Cortex of kidney (tissue), 1 donor: ENCODE data around the gene EIF2D.
A peak's percentile ranks its signal among the peaks of the same experiment; 100 is the strongest.
"Not testable (repeated sequence)": the region's sequence is repeated elsewhere in the genome, so short reads cannot be mapped to it uniquely, and the experiment has no call there.

Experiments used
- DNase-seq: peaks from one replicate; lab custom pipeline; 2025; lab: John Stamatoyannopoulos, UW

Gene EIF2D

DNA sequence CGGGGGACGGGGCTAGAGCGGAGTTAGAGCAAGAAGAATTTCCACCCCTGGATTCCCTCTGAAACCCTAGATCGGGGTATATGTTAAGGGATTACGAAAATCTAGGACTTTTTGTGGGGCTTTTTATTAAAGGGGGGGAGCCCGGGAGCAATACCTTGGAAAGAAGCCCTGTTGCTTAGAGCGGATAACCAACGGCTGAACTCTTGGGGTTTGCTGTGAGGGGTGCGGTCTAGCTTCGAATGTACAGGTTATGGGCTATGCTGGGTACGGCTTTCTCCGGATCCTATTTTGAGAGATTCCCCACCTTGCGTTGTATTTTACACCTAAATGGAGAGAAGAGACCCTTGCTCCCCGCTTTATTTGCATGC is 23.7 kb upstream of the EIF2D start:
- no peak for DNase-seq

DNA sequence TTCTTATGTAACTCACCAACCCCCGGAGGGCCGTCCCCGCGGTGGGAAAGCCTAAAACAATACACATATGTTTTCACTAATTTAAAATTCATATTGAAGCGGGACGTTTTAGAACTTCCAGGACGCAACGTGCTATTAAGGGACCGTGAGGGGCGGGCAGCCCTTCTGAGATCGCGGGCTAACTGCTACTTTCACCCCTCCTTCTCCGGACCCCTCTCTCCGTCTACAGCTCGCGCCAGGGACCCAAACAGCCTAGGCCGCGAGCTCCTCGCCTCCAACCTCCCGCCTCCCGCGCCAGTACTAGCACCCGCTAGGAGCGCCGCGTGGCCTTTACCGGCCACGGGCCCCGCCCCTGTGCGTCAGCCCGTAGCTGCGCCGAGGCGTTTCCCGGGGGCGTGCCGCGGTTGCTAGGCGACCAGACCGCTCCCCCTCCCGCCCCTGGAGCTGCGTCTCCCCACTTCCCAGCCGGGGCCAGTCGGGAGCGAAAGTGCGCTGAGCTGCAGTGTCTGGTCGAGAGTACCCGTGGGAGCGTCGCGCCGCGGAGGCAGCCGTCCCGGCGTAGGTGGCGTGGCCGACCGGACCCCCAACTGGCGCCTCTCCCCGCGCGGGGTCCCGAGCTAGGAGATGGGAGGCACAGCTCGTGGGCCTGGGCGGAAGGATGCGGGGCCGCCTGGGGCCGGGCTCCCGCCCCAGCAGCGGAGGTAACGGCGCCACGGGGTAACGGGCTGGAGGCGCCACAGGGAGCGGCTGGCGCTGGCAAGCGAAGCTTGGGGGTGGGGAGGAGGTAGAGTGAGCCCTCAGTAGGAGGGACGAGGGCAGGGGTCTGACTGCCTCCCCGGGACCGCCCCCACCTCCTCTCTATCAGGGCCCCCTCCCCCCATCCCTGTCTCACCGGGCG is 23.1 kb upstream of the EIF2D start, which contains the start of gene DYRK3:
Gene DYRK3, plus strand, starts transcription at position 457 of the 898 bp plus-strand sequence. Its CDS starts 168 bp downstream, at position 625.
- peak; percentile 37 for DNase-seq

DNA sequence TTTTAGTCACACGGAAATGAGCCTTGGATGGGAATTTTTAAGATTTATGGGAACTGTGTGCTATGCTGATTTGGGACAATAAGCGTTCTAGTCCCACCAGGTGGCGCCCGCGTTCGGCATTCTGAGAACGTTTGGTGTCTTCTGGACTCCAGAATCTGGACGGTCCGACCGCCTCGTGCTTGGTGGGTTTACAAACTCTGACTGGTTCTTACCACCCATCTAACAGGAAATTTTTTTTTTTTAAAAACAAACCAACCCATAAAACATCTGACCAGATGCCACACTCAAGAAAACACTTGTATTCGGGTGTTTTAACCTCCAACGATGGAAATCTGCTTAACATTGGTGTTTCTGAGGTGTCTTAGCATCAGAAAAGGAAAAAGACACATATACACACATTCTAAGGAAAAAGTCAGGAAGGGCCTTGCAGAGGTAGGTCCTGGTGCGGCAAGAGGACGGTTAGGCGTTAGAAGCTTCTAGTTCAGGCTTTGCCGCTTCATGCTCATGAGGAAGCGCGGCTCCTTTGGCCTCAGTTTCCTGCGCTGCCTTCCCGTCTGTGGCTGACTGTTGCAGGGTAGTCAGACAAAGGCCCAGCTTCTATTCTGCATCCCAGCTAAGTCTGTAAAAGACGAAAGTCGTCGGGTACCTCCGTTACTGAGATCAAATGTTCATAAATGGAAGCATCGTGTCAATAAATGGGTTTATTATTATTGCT is 22.3 kb upstream of the EIF2D start:
- no peak for DNase-seq

DNA sequence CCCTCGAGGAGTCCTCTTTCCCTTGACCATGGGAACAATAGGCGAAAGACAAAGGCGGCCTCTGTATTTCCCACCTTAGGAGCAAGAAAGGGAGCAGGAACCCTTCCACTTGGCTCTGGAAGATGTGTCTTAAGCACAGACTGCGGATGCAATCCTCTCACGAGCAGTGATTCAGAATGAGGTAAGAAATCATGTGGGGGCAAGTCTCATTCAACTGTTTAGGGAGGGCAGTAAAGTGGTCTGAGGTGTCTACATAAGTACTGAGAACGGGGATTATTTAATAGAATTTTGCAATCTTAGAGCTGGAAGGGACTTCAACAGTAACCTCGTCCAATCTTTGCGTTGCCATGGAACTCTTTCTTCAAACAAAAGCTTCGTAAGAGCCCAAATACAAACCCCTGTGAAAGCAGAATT is 21.4 kb upstream of the EIF2D start:
- no peak for DNase-seq

DNA sequence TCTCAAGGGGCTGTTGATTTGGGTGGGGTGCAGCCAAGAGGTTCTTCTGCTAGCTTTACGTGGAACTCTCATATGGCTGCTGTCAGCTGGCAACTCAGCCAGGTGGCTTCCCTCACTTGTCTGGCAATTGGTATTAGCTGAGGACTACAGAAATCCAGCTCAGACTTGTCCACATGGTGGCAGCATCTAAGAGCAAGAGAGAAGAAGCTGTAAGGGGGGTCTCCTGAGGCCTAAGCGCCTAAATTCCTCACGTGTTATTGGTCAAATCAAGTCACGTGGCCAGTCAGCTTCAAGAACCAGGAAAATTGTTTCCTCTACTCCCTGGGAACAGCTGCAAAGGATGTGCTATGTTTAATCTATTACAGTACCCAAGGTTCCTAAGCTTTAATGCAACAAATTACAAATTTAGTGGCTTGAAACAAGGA is 18.8 kb upstream of the EIF2D start:
- no peak for DNase-seq

DNA sequence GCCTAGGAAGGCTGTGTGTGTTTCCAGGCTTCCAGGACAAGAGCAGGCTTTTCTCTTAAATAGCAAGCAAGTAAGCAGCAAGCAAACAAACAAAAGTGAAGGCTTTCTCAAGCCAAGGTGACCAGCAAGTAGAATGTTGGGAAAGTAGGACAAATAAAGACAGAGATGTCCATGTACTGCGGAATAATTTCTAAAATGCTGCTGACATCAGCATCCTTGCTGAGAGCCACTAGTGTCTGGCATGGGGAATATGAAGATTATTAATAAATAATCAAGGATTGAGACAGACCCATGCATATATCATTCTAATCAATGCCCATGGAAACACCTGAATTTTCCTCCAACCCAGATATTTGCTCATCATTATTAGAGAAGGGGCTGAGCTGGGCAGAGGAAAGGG is 16.7 kb upstream of the EIF2D start:
- DNase-seq, result no peak

DNA sequence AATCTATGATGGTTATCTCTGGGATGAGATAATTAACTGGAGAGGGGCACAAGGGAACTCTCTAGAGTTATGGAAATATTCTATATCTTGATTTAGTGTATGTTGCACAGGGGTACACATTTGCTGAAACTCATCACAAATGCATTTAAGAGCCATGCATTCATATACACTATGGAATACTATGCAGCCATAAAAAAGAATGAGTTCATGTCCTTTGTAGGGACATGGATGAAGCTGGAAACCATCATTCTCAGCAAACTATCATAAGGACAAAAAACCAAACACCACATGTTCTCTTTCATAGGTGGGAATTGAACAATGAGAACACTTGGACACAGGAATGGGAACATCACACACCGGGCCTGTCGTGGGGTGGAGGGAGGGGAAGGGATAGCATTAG is 14.1 kb upstream of the EIF2D start:
- not testable (repeated sequence) for DNase-seq

DNA sequence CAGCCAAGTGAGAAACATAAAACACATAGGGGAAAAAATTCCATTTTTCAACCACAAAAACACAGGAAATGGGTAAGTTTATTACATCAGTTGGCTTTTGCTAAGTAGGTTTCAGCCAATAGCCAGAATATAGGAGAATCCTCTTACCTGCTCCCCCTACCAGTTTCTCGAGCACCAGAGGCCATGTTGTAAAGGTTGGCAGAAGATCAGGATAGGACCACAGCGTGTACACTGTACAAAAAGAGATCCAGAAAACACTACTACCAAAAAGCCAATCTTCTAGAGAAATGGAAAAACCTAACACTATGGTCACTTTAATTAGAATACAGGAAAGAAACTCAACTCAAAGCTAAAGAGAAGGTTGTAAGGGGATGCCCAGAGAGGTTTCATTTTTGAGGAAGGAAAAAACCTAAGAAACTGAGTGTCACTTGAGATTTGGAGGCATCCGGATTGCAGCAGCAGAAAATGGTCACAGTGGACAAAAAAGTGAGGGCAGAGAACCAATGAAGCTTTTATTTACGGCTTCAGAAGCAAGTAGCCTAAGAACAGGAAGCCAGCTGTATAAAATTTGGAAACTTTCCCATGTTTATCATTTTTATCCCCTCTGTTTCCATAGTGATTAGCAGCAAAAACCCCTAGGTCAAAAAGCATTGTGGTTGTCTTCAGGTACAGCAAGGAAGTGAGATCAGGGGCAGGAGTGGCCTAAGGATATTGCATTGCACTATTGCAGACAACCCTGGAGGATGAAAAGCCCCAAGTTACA is 2.9 kb downstream of the EIF2D start:
- DNase-seq, result no peak

DNA sequence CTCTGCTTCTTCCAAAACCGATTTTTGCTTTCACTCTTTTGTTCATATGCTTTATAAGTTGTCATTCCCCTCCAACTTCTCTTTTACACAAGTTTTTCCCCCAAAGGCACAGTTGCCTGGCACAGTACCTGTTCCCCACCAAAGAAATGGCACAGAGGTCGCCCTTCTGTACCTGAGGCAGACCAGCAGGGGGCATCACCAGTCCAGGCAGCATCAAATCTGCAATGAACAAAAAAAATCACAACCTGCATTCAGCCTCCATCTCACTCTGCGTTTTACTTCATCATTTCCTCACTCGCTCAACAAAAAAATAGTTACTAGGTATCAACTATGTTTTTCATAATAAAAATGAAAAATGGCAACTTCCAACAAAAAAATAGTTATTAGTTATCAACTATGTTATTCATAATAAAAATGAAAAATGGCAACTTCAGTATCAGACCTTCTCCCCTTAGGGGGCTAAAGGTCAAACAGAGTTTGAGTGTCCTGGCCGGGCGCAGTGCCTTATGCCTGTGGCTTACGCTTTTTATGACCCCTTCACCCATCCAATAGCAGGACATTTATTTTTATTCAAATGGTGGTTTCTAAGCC is 4.1 kb downstream of the EIF2D start:
- DNase-seq, result no peak

DNA sequence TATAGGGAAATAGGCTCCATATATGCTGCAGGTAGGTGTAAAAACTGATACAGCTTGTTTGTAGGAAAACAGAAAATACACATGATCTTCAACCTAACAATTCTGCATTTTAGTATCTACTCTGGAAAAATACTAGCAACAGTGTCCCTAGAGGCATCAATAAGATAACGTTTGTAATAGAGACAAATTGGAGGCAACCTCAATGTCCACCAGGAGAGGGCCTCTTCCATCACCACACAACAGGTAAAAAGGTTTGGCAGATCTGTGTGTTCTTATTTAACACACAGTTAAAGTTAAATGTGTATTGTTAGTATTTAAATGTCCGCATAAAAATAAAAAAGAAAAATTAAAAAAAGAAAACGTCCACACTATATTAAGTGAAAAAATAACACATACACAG is 5.4 kb downstream of the EIF2D start:
- DNase-seq, result no peak

DNA sequence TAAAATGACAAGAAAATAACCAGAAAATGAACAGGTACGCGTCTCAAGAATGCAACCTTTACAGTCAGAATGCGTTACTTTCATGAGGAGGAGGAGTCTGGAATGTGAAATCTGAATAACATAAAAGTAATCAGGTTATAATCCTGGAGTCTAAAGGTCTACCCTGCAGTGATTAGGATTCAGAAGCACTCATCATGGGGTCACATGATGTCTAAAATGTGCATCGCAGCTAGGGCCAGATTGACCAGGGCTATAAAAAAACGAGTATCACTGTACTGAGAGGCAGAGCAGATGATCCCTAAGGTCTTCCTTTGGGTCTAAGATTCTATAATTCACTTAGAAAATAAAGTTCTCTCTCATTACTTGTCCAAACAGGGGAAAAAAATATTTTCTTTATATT is 7.4 kb downstream of the EIF2D start:
- no peak for DNase-seq

DNA sequence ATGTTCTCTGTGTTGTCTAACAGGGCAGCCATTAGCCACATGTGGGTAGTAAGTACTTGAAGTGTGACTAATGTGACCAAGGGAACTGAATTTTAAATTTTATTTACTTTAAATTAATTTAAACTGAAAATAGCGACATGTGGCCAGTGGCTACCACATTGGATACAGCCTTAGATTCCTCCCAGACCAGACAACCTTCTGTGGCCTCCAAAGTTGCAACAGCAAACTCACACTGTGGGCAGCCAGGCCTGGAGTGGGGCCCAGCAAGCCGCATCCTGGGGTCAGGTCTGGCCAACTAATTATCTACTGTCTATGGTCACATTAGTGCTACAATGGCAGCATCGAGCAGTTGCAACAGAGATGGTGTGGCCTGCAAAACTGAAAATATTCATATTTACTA is 11.7 kb downstream of the EIF2D start:
- no peak for DNase-seq

DNA sequence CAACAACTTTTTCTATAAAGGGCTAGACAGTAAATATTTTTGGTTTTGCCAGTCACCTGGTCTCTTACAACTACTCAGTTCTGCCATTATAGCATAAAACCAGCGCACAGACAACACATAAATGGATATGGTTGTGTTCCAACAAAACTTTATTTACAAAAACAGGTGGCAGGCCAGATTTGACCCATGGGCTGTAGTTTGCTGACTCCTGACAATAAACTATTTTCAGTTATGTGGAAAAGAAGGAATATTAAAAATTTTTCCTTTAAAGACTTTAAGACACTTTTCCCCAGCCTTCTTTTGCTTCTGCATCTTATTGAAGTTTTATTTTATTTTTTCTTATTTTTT is 16.0 kb downstream of the EIF2D start:
- no peak for DNase-seq

DNA sequence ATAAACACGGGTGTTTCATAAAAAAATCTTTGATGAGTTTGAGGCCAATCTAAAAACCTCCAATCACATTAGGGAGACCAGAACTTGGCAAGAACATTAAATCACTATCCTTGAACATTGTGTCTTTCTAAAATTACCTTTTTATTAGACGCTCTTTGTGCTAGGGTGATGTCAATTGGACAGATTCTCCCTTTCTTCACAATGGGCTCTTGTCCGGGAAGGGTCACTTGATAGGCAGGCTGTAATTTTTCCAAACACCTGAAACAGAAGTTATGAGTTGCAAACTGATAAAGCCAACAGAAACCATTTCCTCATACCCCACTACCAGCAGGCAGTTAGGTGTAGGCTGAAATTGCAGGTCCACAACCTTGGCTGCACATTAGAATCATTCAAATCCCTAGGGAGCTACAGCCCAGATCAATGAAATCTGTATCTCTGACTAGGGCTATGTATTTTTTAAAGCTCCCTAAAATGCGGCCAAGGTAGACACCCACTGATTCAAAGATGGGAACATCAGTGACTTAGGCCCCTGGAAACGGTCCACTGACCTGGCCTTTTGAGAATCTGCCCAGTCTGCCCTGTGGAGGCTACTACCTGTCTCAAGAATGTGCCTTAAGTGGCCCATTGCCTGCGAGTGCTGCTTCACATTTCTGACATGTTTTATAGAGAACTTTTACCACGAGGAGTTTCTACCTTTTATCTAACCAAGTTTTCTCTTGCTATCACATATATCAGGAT is 16.5 kb downstream of the EIF2D start:
- no peak for DNase-seq

DNA sequence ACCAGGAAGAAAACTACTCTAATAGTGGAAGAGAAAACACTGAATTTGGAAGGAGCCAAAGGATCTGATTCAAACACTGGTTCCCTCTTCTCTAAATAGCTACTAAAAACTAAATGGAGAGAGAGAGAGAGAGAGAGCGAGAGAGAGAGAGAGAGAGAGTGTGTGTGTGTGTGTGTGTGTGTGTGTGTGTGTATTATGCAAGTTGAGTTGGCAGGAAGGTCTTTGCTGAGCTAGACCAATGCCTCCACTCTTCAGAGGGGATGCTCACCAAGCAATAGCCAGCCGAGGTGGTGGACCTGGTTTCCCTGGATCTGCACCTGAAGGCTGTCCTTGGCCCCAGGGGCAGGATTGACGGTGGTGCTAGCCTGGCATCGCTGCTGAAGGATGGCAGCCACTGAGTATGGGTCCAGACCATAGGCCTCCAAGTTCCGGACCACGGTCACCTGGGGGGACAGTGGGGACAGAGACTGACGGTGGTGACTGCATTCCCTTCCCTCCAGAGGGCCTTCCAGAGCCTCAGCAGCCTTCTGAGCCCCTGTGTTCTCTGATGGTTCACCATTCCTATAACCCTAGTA is 18.8 kb downstream of the EIF2D start:
- DNase-seq, result no peak

DNA sequence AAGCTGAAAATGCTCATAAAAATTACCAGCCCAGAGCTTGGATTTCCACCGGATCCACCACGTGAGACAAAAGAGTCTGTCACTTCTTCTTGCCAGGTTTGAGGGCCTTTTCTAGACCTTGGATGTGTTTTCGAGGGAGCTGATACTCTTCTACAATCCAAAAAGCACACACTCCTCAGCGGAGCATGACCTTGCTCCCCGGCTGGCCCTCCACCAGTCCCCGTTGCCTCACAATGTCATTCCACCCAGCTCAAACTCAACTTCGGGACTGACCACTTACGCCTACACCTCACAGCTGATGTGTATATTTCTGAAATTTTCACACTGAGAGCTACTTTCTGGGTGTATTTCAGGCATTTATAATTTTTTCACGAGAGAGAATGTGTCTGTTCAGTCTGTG is 20.6 kb downstream of the EIF2D start:
- no peak for DNase-seq

DNA sequence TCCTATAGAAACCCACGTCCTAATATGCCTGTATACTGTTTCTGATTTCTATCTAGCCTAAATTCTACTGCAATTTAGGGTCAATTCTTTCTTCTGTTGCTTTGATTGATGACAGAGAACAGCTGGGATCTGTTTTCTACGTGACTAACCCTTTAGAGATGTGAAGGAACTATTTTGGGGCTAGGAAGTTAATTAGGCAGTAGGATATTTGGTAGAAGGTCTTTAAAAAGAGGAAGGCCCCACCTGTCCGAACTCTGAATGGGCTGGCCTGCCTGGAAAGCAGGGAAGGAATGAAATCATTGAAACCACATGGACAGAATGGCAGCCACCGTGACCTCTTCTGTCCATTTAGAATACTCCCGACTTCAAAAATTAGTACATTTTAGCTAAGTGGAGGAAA is 21.0 kb downstream of the EIF2D start:
- no peak for DNase-seq

DNA sequence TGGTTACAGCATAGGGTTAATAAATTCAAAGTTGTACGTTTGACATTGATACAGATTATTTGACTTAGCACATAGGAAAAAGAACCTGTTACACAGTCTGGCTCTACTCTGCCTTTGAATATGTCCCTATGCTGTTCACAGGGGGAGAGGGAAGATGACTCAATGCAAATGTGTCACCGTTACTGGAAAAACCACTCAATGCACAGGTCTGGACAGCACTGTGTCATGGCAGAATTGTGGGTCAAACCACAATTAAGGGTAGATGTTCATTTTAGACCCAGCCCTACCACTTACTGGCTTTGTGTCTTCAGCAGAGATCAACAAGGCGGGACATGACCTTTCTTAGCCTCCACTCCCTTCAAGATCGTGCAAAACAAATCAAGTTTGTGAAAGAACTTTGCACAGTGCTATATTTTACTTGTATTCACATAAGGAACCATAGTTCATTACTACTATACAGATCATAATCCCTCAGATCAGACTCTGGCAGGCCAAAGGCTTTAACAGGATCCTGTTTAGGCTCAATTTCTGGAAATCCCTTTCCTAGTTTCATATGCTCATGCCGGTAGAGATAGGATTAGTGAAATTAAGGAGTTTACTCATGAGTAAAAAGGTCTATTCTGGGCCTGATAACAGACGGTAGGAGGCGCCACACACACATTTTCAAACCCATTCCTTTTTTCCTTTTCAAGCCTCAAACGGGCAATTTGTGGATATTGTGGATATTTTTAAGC is 22.1 kb downstream of the EIF2D start:
- DNase-seq, result no peak

DNA sequence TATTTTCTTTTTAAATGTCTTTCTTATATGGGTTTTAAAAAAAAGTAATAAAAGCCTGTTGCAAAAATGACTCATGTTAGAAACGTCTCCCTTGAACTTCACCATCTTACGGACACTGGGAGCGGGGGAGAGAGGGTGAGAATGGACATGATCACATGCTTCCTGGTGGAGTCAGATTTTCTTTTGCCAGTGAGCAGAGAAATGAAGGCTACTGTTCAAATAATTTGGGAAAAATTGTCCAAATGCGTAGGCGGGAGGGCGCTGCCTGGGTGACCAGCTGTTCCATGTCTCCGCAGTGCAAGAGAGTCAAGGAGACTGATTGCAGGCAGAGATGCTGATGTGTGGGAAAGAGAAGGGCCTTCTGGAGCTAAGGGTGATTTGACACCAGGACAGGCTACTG is 23.1 kb downstream of the EIF2D start:
- no peak for DNase-seq

DNA sequence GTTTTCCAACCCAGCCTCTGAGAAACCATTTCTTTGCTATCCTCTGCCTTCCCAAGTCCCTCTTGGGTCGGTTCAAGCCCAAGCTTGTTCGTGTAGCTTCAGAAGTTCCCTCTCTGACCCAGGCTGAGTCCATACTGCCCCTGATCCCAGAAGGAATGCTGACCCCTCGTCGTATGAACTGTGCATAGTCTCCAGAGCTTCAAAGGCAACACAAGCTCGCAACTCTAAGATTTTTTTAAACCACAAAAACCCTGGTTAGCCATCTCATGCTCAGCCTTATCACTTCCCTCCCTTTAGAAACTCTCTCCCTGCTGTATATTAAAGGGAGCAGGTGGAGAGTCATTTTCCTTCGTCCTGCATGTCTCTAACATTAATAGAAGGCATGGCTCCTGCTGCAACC is 23.8 kb downstream of the EIF2D start:
- DNase-seq, result no peak

DNA sequence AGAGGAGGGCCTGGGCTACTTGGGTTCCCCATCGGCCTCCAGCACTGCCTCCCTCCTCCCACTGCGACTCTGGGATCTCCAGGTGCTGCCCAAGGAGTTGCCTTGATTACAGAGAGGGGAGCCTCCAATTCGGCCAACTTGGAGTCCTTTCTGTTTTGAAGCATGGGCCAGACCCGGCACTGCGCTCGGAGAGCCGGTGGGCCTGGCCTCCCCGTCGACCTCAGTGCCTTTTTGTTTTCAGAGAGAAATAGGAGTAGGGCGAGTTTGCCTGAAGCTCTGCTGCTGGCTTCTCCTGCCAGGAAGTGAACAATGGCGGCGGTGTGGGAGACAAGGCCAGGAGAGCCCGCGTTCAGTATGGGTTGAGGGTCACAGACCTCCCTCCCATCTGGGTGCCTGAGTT is 24.4 kb downstream of the EIF2D start:
- DNase-seq, result no peak
